ENCODE measurements around the gene ARHGAP8. TPM values are rescaled to one million over a fixed set of nuclear protein-coding genes. Genes with fewer than 3 reads are reported as not detected.

ARHGAP8 gene
- total and polyA plus RNA-seq, 8 donors: 7.8 to 63.6 (median 11.3) TPM

DNA sequence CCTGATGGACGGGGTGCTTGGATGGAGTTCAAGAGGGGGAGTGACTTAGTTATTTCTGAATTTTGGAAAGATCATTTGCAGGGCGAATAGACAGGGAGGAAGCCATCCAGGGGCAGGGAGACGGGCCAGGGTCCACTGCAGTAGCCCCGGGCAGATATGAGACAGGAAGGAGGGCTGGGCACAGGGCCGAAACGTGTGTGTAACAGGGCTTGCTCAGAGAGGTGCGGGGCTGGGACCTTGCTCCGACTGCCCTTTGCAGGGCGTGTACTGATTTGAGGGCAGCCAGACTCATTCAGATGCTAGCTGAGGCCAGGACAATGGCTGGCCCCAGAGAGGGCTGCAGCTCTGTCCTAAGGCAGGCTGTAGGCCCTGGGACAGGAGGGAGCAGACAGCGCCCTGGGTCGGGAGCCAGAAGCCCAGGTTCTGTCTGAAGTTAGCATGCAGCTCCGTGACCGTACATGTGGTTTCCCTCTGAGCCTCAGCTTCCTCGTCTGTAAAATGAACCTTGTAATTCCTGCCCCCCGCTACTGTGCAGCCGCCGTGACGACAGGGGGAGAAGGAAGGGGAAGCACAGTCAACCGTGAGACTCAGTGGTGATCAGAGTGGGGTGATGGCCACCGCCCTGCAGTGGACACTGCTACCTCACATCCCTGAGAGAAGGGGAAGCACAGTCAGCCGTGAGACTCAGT lies 154.0 kb downstream of the ARHGAP8 start:
- H3K27me3 ChIP-seq: no peaks in the 10 kb centered on the region
- peaks cover 0 to 11% (median 0%) of the 10 kb centered on the region in 4 donors for H3K36me3 ChIP-seq
- no peak overlapping the region for H3K27ac ChIP-seq
- TF ChIP-seq CTCF (IDR thresholded peaks at IDR 0.05) (no peak), EP300 (IDR thresholded peaks at IDR 0.05) (no peak), POLR2A (IDR thresholded peaks at IDR 0.05) (no peak), POLR2AphosphoS5 (IDR thresholded peaks at IDR 0.05) (no peak)
- no peak for DNase-seq
- H3K4me1 ChIP-seq: no peaks in the 10 kb centered on the region
- no peak overlapping the region for H3K4me3 ChIP-seq
- intact Hi-C loops (cut with DNase I; ENCODE audit: low total_unique reads): no loop called here
- WGBS, 5 donors: 82 to 95% (median 88%) methylated on average over 18 to 21 of the region's 21 CpGs
- peaks cover 8 to 20% (median 19%) of the 10 kb centered on the region in 4 donors for H3K9me3 ChIP-seq

DNA sequence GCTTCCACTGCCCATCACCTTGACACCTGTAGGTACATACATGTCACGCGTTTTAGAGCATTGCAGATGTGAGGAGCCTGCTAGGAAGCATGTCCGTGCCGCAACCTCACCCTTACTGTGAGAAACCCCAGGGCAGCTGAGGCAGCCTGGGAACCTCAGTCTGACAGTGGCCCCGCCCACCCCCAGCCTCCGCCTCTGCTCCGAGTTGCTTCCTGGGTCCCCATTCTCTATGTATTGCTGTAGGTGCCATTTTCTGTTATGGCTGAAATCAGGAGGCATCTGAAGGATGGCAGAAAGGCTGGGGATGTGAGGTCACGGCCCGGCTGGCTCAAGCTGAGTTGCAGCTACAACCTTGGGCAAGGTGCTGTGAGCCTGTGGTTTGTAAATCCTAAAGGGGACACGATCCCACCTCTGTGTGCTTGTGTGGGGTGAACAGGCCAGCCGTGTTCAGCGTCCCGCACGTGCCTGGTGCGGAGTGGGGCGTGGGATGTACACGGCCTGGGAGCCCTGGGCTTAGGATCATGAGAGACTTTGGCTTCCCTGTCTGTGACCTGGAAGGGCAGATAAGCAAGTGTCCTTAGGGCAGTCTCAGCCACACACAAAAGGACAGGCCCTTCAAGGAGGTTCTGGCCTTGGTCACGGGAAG lies 154.7 kb downstream of the ARHGAP8 start:
- intact Hi-C loops (cut with DNase I; ENCODE audit: low total_unique reads): no loop called here
- Histone ChIP-seq H3K9me3 (peaks cover under 1 to 17% (median 16%) of the 10 kb centered on the region in 4 donors), H3K27me3 (peaks cover 0 to 3% (median 0%) of the 10 kb centered on the region in 3 donors), H3K4me1 (no peaks in the 10 kb centered on the region), H3K27ac (no peak overlapping the region), H3K4me3 (no peak overlapping the region), H3K36me3 (peaks cover 0 to 11% (median 0%) of the 10 kb centered on the region in 4 donors)
- DNase-seq: no peak
- no peak for TF ChIP-seq POLR2AphosphoS5 (IDR thresholded peaks at IDR 0.05)
- TF ChIP-seq EP300 (IDR thresholded peaks at IDR 0.05): no peak
- TF ChIP-seq CTCF (IDR thresholded peaks at IDR 0.05): no peak
- TF ChIP-seq POLR2A (IDR thresholded peaks at IDR 0.05): no peak
- WGBS, 5 donors: 85 to 92% (median 88%) methylated on average over 18 of the region's 18 CpGs

DNA sequence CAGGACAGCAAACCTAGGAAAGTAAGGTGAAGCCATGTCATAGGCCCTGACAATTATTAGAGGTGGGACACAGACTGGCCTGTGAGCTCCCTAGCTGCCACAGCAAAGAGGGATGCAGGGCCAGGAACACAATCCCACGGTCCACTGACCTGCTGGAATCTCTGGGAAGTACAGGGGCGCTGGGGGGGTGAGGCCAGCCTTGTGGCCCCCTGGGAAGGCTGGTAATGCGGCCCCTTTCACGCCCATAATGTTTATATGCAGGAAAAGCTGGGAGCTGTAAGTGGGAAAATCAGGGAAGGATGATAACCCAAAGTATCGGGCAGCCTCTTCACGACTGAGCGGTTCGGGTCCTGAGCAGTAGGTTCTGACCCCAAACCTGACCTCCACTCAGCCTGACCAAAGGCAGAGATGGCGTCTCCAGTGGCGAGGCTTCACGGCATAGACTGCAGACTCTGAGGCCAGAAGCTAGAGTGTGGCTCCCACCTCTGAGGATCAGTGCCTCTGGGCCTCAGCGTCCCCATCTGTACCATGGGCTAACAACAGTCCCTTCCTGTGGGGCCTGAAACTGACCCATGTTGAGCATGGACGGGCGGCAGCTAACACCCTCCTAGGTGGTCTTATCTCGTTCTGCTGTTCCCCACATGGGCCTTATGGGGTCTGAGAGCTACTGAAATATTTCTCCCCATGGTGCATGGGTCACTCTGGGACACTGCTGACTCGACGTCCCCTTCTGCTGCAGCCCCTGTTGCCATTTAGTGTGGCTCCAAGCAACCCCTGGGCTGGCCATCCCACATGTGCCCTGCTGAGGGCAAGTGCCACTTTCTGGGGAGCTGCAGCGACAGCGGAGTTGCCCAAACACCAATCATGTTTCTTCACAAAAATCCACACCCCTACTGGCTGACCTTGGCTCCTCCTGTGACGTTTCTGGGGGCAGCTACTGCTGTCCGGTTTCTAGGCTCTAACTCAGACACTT lies 155.7 kb downstream of the ARHGAP8 start:
- WGBS, 5 donors: 80 to 88% (median 85%) methylated on average over 15 to 21 of the region's 21 CpGs
- Histone ChIP-seq H3K4me3 (no peak overlapping the region), H3K36me3 (peaks cover 0 to 14% (median 0%) of the 10 kb centered on the region in 4 donors), H3K4me1 (no peaks in the 10 kb centered on the region), H3K27me3 (peaks cover 0 to 3% (median 0%) of the 10 kb centered on the region in 3 donors), H3K27ac (no peak overlapping the region), H3K9me3 (peaks cover 0 to 11% (median 9%) of the 10 kb centered on the region in 4 donors)
- TF ChIP-seq EP300 (IDR thresholded peaks at IDR 0.05) (no peak), POLR2AphosphoS5 (IDR thresholded peaks at IDR 0.05) (no peak), CTCF (IDR thresholded peaks at IDR 0.05) (no peak), POLR2A (IDR thresholded peaks at IDR 0.05) (no peak)
- DNase-seq: no peak
- intact Hi-C loops (cut with DNase I; ENCODE audit: low total_unique reads): no loop called here

GRCh38 chr22:44909241-44909640 lies 156.9 kb downstream of the ARHGAP8 start:
- Histone ChIP-seq H3K9me3 (peaks cover 0 to 11% (median 9%) of the 10 kb centered on the region in 4 donors), H3K4me1 (no peaks in the 10 kb centered on the region), H3K27ac (no peak overlapping the region), H3K4me3 (no peak overlapping the region), H3K36me3 (peaks cover 0 to 19% (median 0%) of the 10 kb centered on the region in 4 donors), H3K27me3 (peaks cover 0 to 3% (median 0%) of the 10 kb centered on the region in 3 donors)
- TF ChIP-seq EP300 (IDR thresholded peaks at IDR 0.05): no peak
- no peak for TF ChIP-seq CTCF (IDR thresholded peaks at IDR 0.05)
- no peak for TF ChIP-seq POLR2AphosphoS5 (IDR thresholded peaks at IDR 0.05)
- no peak for TF ChIP-seq POLR2A (IDR thresholded peaks at IDR 0.05)
- no peak for DNase-seq
- intact Hi-C loops (cut with DNase I; ENCODE audit: low total_unique reads): no loop called here
- 81 to 93% (median 89%) methylated on average over 6 of the region's 6 CpGs for WGBS, 5 donors
